GM21786 (cell line): Measurements from ENCODE around the gene SYNE2.
"Not testable (repeated sequence)": the region's sequence is repeated elsewhere in the genome, so short reads cannot be mapped to it uniquely, and the experiment has no call there.

Experiments used
- ATAC-seq: cut with Tn5 transposase; IDR thresholded peaks from one replicate; pipeline ENCODE4 v1.9.1; 2021; ENCODE audit not compliant: unreplicated experiment

The SYNE2 gene

GRCh38 chr14:64008016-64008415 is 155.2 kb downstream of the SYNE2 start:
- no peak for ATAC-seq

- ATAC-seq: no peak
Observed at GRCh38 chr14:64012003-64012402, 159.2 kb downstream of the SYNE2 start.

- no peak for ATAC-seq
Observed at GRCh38 chr14:64012720-64013119, 159.9 kb downstream of the SYNE2 start.

- no peak for ATAC-seq
Observed at GRCh38 chr14:64025479-64025878, 172.7 kb downstream of the SYNE2 start.

GRCh38 chr14:64026600-64026999 is 173.8 kb downstream of the SYNE2 start:
- no peak for ATAC-seq

- no peak for ATAC-seq
Observed at GRCh38 chr14:64035143-64035542, 182.3 kb downstream of the SYNE2 start.

GRCh38 chr14:64037869-64038745 is 185.3 kb downstream of the SYNE2 start:
- not testable (repeated sequence) for ATAC-seq

- ATAC-seq: no peak
Observed at GRCh38 chr14:64038841-64039542, 186.2 kb downstream of the SYNE2 start.

- ATAC-seq: no peak
Observed at GRCh38 chr14:64040044-64040443, 187.2 kb downstream of the SYNE2 start.

- not testable (repeated sequence) for ATAC-seq
Observed at GRCh38 chr14:64043296-64043695, 190.5 kb downstream of the SYNE2 start.

- ATAC-seq: no peak
Observed at GRCh38 chr14:64045091-64045490, 192.3 kb downstream of the SYNE2 start.

GRCh38 chr14:64049616-64050381 is 197.0 kb downstream of the SYNE2 start:
- ATAC-seq: no peak

- no peak for ATAC-seq
Observed at GRCh38 chr14:64053694-64054669, 201.2 kb downstream of the SYNE2 start.

- no peak for ATAC-seq
Observed at GRCh38 chr14:64059454-64060198, 206.8 kb downstream of the SYNE2 start.

GRCh38 chr14:64060199-64060545 is 207.4 kb downstream of the SYNE2 start:
- ATAC-seq: no peak

- ATAC-seq: no peak
Observed at GRCh38 chr14:64060648-64061096, 207.9 kb downstream of the SYNE2 start.

- ATAC-seq: no peak
Observed at GRCh38 chr14:64061115-64061514, 208.3 kb downstream of the SYNE2 start.

GRCh38 chr14:64061706-64062105 is 208.9 kb downstream of the SYNE2 start:
- ATAC-seq: no peak

GRCh38 chr14:64062381-64063115 is 209.7 kb downstream of the SYNE2 start:
- no peak for ATAC-seq
